HepG2 (cell line): ENCODE data around the gene LEF1. TPM values are rescaled to one million over a fixed set of nuclear protein-coding genes. Genes with fewer than 3 reads are reported as not detected.

ENCODE experiments used
- ATAC-seq: fragments of 200-7000 bp; cut with Tn5 transposase; 3 replicates; pipeline ENCODE4 v1.9.1; 2020; ENCODE audit warnings: mild to moderate bottlenecking, moderate library complexity
- BruUV-seq: library from RNA; stranded (reverse); fragments of 400-500 nt; replicated peaks from 2 replicates; lab custom pipeline; 2021; lab: Mats Ljungman, UMichigan
- CTCF ChIA-PET: fragments of 300-600 bp; formaldehyde crosslinking; extraction: SDS; loops from one replicate; lab custom pipeline; 2021; ENCODE audit warnings: low total read pairs, inconsistent platforms, low intra/inter-chr PET ratio; lab: Yijun Ruan, JAX
- POLR2A ChIA-PET: fragments of 350-600 bp; sonication (Branson Sonifier 250); formaldehyde crosslinking; loops from one replicate; lab custom pipeline; 2020; ENCODE audit warnings: antibody characterized with exemption, inconsistent platforms; lab: Yijun Ruan, JAX
- DNase-seq: peaks from one replicate; pipeline ENCODE4 v3.0.0-alpha.2; 2015; ENCODE audit warnings: low spot score
- FAIRE-seq: peaks from 3 replicates; lab custom pipeline; 2011; peaks lifted over from hg19 to GRCh38; lab: Jason Lieb, UNC
- H2AFZ ChIP-seq: one replicate; pipeline ENCODE4 v1.6.1; 2011; ENCODE audit warnings: low read length, inconsistent platforms
- H3K27ac ChIP-seq: fragments of 300-600 bp; 3 replicates; pipeline ENCODE4 v1.8.0; 2011; ENCODE audit warnings: mixed run types, mild to moderate bottlenecking, mixed read lengths, low read length, inconsistent platforms; ENCODE audit not compliant: insufficient read depth; ENCODE audit errors: extremely low read length
- H3K27me3 ChIP-seq, 2 experiments: fragments of 200-600 bp in 1 of 2; 2 replicates in 1 of 2; 3 replicates in 1 of 2; pipeline versions ENCODE4 v1.6.0 to v1.8.0; 2011; ENCODE audit warnings: low read length in 2 of 2, mild to moderate bottlenecking in 2 of 2, moderate library complexity in 2 of 2, inconsistent platforms in 1 of 2; ENCODE audit not compliant: insufficient read depth in 2 of 2, control insufficient read depth in 1 of 2
- H3K36me3 ChIP-seq, 2 experiments: fragments of 200-600 bp in 1 of 2; replicated peaks in 1 of 2; 2 replicates in 1 of 2; 3 replicates in 1 of 2; pipeline versions ENCODE4 v1.5.1 to v1.8.0; 2011; ENCODE audit warnings: low read length in 2 of 2, inconsistent platforms in 1 of 2; ENCODE audit not compliant: insufficient read depth in 2 of 2, control insufficient read depth in 1 of 2
- H3K4me1 ChIP-seq: 2 replicates; pipeline ENCODE4 v1.5.1; 2012; ENCODE audit warnings: low read length, inconsistent platforms; ENCODE audit not compliant: insufficient read depth
- H3K4me2 ChIP-seq: 2 replicates; pipeline ENCODE4 v1.6.0; 2011; ENCODE audit warnings: low read depth, low read length, inconsistent platforms
- H3K4me3 ChIP-seq, 3 experiments: fragments of 200-600 bp in 1 of 3; sonication (generic), shearing (Covaris generic) in 1 of 3; replicated peaks in 1 of 3; 2 replicates each; pipeline ENCODE4 v1.5.1; 2011 to 2016; ENCODE audit warnings: low read length in 3 of 3, inconsistent platforms in 2 of 3, low read depth in 2 of 3, mild to moderate bottlenecking in 2 of 3, control low read depth in 1 of 3, mixed read lengths in 1 of 3; ENCODE audit not compliant: insufficient read depth in 1 of 3
- H3K79me2 ChIP-seq: one replicate; pipeline ENCODE4 v1.6.1; 2011; ENCODE audit warnings: low read length, inconsistent platforms; ENCODE audit not compliant: insufficient read depth
- H3K9ac ChIP-seq: 2 replicates; pipeline ENCODE4 v1.6.0; 2011; ENCODE audit warnings: mild to moderate bottlenecking, low read depth, low read length, inconsistent platforms; ENCODE audit not compliant: insufficient read depth
- H3K9me3 ChIP-seq: 2 replicates; pipeline ENCODE4 v1.5.1; 2012; ENCODE audit warnings: mild to moderate bottlenecking, low read length
- H4K20me1 ChIP-seq: 2 replicates; pipeline ENCODE4 v1.6.0; 2011; ENCODE audit warnings: inconsistent platforms, mild to moderate bottlenecking, low read length, moderate library complexity; ENCODE audit not compliant: insufficient read depth
- ATF3 ChIP-seq: sonication (generic); formaldehyde crosslinking; IDR thresholded peaks from 2 replicates; pipeline ENCODE4 v1.4.0; 2020; ENCODE audit warnings: missing genetic modification reagents
- NCOR1 ChIP-seq: fragments of 200-600 bp; sonication (generic); IDR thresholded peaks from 2 replicates; pipeline ENCODE4 v1.7.0; 2017; ENCODE audit warnings: antibody characterized with exemption, low read length, borderline replicate concordance
- RBM39 ChIP-seq: fragments of 200-400 bp; formaldehyde crosslinking; IDR thresholded peaks from one replicate; pipeline ENCODE4 v1.6.1; 2018; ENCODE audit warnings: antibody characterized with exemption, mild to moderate bottlenecking, low read depth, low read length; ENCODE audit not compliant: poor library complexity, severe bottlenecking
- SMAD9 ChIP-seq: sonication (generic); formaldehyde crosslinking; IDR thresholded peaks from 2 replicates; pipeline ENCODE4 v1.5.1; 2020; ENCODE audit warnings: mild to moderate bottlenecking, missing genetic modification reagents
- ZFP82 ChIP-seq: sonication (generic); formaldehyde crosslinking; IDR thresholded peaks from 2 replicates; pipeline ENCODE4 v1.5.1; 2020; ENCODE audit warnings: mild to moderate bottlenecking, missing genetic modification reagents, borderline replicate concordance
- ZMAT3 ChIP-seq: sonication (generic); formaldehyde crosslinking; conservative IDR thresholded peaks from 2 replicates; pipeline ENCODE4 v1.7.0; 2021; ENCODE audit warnings: missing genetic modification reagents
- ZNF101 ChIP-seq: sonication (generic); formaldehyde crosslinking; IDR thresholded peaks from 2 replicates; pipeline ENCODE4 v1.4.0; 2020; ENCODE audit warnings: mild to moderate bottlenecking, low read depth, missing genetic modification reagents, borderline replicate concordance
- ZNF282 ChIP-seq: fragments of 450-650 bp; IDR thresholded peaks from 2 replicates; pipeline ENCODE4 v1.6.1; 2018; ENCODE audit not compliant: partially characterized antibody
- WGBS: methylation state at CpG from one replicate; pipeline ENCODE4 v1.1.6; 2017; ENCODE audit warnings: low lambda C conversion rate; 5-methylcytosine and 5-hydroxymethylcytosine counted together
- in situ Hi-C: cut with HindIII; loops from 2 replicates; pipeline ENCODE4 v1.10.0; 2017; ENCODE audit warnings: low pct_unique_long_range_greater_than_20kb; ENCODE audit not compliant: extremely low pct_ligation_motif_present
- intact Hi-C: fragments of 100-400 bp; cut with micrococcal nuclease; formaldehyde crosslinking; loops from one replicate; pipeline ENCODE4 v1.10.0; 2022; ENCODE audit not compliant: unreplicated experiment
- polyA plus RNA-seq, 8 experiments: library from polyadenylated mRNA; depleted of rRNA in 3 of 8; stranded (reverse) in 7 of 8; unstranded in 1 of 8; fragments of >200 nt; fragmentation: Illumina TruSeq in 4 of 8; extraction: Trizol in 4 of 8; gene quantifications; 2 replicates each; pipeline versions ENCODE4 v1.2.1 to v1.2.3, GENCODE V29; 2011 to 2016; ENCODE audit warnings: low read depth in 4 of 8, missing spikeins in 1 of 8, mixed read lengths in 1 of 8; ENCODE audit not compliant: insufficient read depth in 1 of 8
- total RNA-seq, 5 experiments: library from RNA; depleted of rRNA; stranded (reverse); fragments of >200 nt; fragmentation: Illumina TruSeq; extraction: Trizol; gene quantifications; 2 replicates each; pipeline ENCODE4 v1.2.3, GENCODE V29; 2016; ENCODE audit warnings: low read depth in 1 of 5
- TF ChIP-seq, protein P1 (sequence below): sonication (generic); formaldehyde crosslinking; IDR thresholded peaks from 2 replicates; pipeline ENCODE4 v1.8.0; 2022; ENCODE audit warnings: low read depth, missing genetic modification reagents
- TF ChIP-seq, protein P2 (sequence below): sonication (generic); formaldehyde crosslinking; IDR thresholded peaks from 2 replicates; pipeline ENCODE4 v1.9.0; 2021; ENCODE audit warnings: mild to moderate bottlenecking, missing genetic modification reagents
- TF ChIP-seq, protein P3 (sequence below): sonication (generic); formaldehyde crosslinking; IDR thresholded peaks from 2 replicates; pipeline ENCODE4 v1.5.1; 2020; ENCODE audit warnings: missing genetic modification reagents, mild to moderate bottlenecking, borderline replicate concordance

The LEF1 gene
- total and polyA plus RNA-seq, 2 of the 13 experiments (the other 11 are each of a cell fraction or from before 2014, with no cell fraction given), result 0.22 to 0.29 TPM

GRCh38 chr4:108213723-108214122 is 45.0 kb upstream of the LEF1 start:
- intact Hi-C loops (no loop called here), in situ Hi-C loops (no loop called here)
- Histone ChIP-seq H3K9ac (no peak overlapping the region), H2AFZ (no peak overlapping the region), H3K4me3 (no peak overlapping the region), H3K4me1 (peaks cover 8% of the 10 kb centered on the region; the same call in 1 of the 2 replicates), H3K36me3 (no peaks in the 10 kb centered on the region), H3K79me2 (no peaks in the 10 kb centered on the region), H3K27ac (no peak overlapping the region), H4K20me1 (no peaks in the 10 kb centered on the region), H3K4me2 (no peak overlapping the region), H3K9me3 (no peaks in the 10 kb centered on the region), H3K27me3 (no peaks in the 10 kb centered on the region)
- DNase-seq (no peak), FAIRE-seq (no peak), ATAC-seq (no peak)
- WGBS, result 52% methylated on average over 4 of the region's 4 CpGs
- ChIA-PET CTCF (no interaction called here), POLR2A (no interaction called here)
- no TSS peak for BruUV-seq
- TF ChIP-seq ZMAT3 (CRISPR knock-in tag), result no peak
- no peak for TF ChIP-seq RBM39
- TF ChIP-seq, protein P1, sequence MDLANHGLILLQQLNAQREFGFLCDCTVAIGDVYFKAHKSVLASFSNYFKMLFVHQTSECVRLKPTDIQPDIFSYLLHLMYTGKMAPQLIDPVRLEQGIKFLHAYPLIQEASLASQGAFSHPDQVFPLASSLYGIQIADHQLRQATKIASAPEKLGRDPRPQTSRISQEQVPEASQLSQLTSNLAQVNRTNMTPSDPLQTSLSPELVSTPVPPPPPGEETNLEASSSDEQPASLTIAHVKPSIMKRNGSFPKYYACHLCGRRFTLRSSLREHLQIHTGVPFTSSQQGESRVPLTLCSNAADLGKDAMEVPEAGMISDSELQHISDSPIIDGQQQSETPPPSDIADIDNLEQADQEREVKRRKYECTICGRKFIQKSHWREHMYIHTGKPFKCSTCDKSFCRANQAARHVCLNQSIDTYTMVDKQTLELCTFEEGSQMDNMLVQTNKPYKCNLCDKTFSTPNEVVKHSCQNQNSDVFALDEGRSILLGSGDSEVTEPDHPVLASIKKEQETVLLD (CRISPR knock-in tag), result no peak
- no peak for TF ChIP-seq ATF3 (CRISPR knock-in tag)
- no peak for TF ChIP-seq NCOR1
- no peak for TF ChIP-seq SMAD9 (CRISPR knock-in tag)
- TF ChIP-seq, protein P2, sequence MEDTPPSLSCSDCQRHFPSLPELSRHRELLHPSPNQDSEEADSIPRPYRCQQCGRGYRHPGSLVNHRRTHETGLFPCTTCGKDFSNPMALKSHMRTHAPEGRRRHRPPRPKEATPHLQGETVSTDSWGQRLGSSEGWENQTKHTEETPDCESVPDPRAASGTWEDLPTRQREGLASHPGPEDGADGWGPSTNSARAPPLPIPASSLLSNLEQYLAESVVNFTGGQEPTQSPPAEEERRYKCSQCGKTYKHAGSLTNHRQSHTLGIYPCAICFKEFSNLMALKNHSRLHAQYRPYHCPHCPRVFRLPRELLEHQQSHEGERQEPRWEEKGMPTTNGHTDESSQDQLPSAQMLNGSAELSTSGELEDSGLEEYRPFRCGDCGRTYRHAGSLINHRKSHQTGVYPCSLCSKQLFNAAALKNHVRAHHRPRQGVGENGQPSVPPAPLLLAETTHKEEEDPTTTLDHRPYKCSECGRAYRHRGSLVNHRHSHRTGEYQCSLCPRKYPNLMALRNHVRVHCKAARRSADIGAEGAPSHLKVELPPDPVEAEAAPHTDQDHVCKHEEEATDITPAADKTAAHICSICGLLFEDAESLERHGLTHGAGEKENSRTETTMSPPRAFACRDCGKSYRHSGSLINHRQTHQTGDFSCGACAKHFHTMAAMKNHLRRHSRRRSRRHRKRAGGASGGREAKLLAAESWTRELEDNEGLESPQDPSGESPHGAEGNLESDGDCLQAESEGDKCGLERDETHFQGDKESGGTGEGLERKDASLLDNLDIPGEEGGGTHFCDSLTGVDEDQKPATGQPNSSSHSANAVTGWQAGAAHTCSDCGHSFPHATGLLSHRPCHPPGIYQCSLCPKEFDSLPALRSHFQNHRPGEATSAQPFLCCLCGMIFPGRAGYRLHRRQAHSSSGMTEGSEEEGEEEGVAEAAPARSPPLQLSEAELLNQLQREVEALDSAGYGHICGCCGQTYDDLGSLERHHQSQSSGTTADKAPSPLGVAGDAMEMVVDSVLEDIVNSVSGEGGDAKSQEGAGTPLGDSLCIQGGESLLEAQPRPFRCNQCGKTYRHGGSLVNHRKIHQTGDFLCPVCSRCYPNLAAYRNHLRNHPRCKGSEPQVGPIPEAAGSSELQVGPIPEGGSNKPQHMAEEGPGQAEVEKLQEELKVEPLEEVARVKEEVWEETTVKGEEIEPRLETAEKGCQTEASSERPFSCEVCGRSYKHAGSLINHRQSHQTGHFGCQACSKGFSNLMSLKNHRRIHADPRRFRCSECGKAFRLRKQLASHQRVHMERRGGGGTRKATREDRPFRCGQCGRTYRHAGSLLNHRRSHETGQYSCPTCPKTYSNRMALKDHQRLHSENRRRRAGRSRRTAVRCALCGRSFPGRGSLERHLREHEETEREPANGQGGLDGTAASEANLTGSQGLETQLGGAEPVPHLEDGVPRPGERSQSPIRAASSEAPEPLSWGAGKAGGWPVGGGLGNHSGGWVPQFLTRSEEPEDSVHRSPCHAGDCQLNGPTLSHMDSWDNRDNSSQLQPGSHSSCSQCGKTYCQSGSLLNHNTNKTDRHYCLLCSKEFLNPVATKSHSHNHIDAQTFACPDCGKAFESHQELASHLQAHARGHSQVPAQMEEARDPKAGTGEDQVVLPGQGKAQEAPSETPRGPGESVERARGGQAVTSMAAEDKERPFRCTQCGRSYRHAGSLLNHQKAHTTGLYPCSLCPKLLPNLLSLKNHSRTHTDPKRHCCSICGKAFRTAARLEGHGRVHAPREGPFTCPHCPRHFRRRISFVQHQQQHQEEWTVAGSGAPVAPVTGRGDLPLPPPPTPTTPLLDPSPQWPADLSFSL (CRISPR knock-in tag), result no peak
- no peak for TF ChIP-seq ZNF282
- TF ChIP-seq, protein P3, sequence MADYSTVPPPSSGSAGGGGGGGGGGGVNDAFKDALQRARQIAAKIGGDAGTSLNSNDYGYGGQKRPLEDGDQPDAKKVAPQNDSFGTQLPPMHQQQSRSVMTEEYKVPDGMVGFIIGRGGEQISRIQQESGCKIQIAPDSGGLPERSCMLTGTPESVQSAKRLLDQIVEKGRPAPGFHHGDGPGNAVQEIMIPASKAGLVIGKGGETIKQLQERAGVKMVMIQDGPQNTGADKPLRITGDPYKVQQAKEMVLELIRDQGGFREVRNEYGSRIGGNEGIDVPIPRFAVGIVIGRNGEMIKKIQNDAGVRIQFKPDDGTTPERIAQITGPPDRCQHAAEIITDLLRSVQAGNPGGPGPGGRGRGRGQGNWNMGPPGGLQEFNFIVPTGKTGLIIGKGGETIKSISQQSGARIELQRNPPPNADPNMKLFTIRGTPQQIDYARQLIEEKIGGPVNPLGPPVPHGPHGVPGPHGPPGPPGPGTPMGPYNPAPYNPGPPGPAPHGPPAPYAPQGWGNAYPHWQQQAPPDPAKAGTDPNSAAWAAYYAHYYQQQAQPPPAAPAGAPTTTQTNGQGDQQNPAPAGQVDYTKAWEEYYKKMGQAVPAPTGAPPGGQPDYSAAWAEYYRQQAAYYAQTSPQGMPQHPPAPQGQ (CRISPR knock-in tag), result no peak
- TF ChIP-seq ZFP82 (CRISPR knock-in tag), result no peak
- no peak for TF ChIP-seq ZNF101 (CRISPR knock-in tag)
